WTC11 (cell line): ENCODE data around the gene NQO1. TPM values are rescaled to one million over a fixed set of nuclear protein-coding genes. Genes with fewer than 3 reads are reported as not detected.

Experiments used
- ATAC-seq: fragments of 200-7000 bp; cut with Tn5 transposase; 2 replicates; pipeline ENCODE4 v1.10.0; 2021; ENCODE audit warnings: mild to moderate bottlenecking, moderate library complexity
- CTCF ChIA-PET: fragments of 300-600 bp; sonication (Branson Sonifier 250); formaldehyde crosslinking; loops from one replicate; lab custom pipeline; 2021; ENCODE audit warnings: antibody characterized with exemption; lab: Charles Lee
- POLR2A ChIA-PET: fragments of 350-600 bp; sonication (Branson Sonifier 250); formaldehyde crosslinking; loops from one replicate; lab custom pipeline; 2021; ENCODE audit warnings: antibody characterized with exemption; lab: Charles Lee
- DNase-seq: peaks from one replicate; pipeline ENCODE4 v3.0.0; 2021; ENCODE audit warnings: low spot score
- H3K27ac Mint-ChIP-seq: 2 replicates; pipeline ENCODE4 v1.8.0; 2021; ENCODE audit warnings: mixed read lengths
- H3K27me3 Mint-ChIP-seq: 2 replicates; pipeline ENCODE4 v1.8.0; 2021; ENCODE audit warnings: low read depth, mild to moderate bottlenecking, moderate library complexity, mixed read lengths
- H3K36me3 Mint-ChIP-seq: 2 replicates; pipeline ENCODE4 v1.8.0; 2021; ENCODE audit warnings: mixed read lengths
- H3K4me1 Mint-ChIP-seq: 2 replicates; pipeline ENCODE4 v1.8.0; 2022; ENCODE audit warnings: mixed read lengths
- H3K4me3 Mint-ChIP-seq: 2 replicates; pipeline ENCODE4 v1.8.0; 2021; ENCODE audit warnings: mild to moderate bottlenecking, moderate library complexity, mixed read lengths
- H3K9me3 Mint-ChIP-seq: 2 replicates; pipeline ENCODE4 v1.8.0; 2021; ENCODE audit warnings: mixed read lengths
- CBFB ChIP-seq: sonication (generic); formaldehyde crosslinking; IDR thresholded peaks from 2 replicates; pipeline ENCODE4 v1.8.1; 2022; ENCODE audit warnings: mild to moderate bottlenecking, low read depth, missing genetic modification reagents
- CREB1 ChIP-seq: sonication (generic); formaldehyde crosslinking; IDR thresholded peaks from 2 replicates; pipeline ENCODE4 v1.8.0; 2023; ENCODE audit warnings: mild to moderate bottlenecking, missing genetic modification reagents
- ELF4 ChIP-seq: sonication (generic); formaldehyde crosslinking; IDR thresholded peaks from 2 replicates; pipeline ENCODE4 v1.8.1; 2022; ENCODE audit warnings: low read depth, mild to moderate bottlenecking, moderate library complexity, missing genetic modification reagents
- ESRRA ChIP-seq: sonication (generic); formaldehyde crosslinking; IDR thresholded peaks from 2 replicates; pipeline ENCODE4 v1.8.1; 2022; ENCODE audit warnings: mild to moderate bottlenecking, missing genetic modification reagents, borderline replicate concordance
- GRHL2 ChIP-seq: fragments of 250-450 bp; sonication (Bioruptor Pico); IDR thresholded peaks from 2 replicates; pipeline ENCODE4 v1.8.0; 2022; ENCODE audit warnings: mild to moderate bottlenecking, moderate library complexity; ENCODE audit not compliant: insufficient replicate concordance, severe bottlenecking
- HMGA2 ChIP-seq: fragments of 250-450 bp; sonication (Bioruptor Pico); IDR thresholded peaks from 2 replicates; pipeline ENCODE4 v1.4.0; 2021; ENCODE audit warnings: mild to moderate bottlenecking, moderate library complexity
- MXD4 ChIP-seq: fragments of 250-450 bp; sonication (Bioruptor Pico); IDR thresholded peaks from 2 replicates; pipeline ENCODE4 v1.8.0; 2021; ENCODE audit warnings: mild to moderate bottlenecking, moderate library complexity, borderline replicate concordance
- MYBL2 ChIP-seq: sonication (generic); formaldehyde crosslinking; IDR thresholded peaks from 2 replicates; pipeline ENCODE4 v1.8.1; 2023; ENCODE audit warnings: mild to moderate bottlenecking, moderate library complexity, missing genetic modification reagents
- NR1H2 ChIP-seq: sonication (generic); formaldehyde crosslinking; IDR thresholded peaks from 2 replicates; pipeline ENCODE4 v1.9.0; 2021; ENCODE audit warnings: mild to moderate bottlenecking, moderate library complexity, missing genetic modification reagents
- OVOL2 ChIP-seq: fragments of 250-450 bp; sonication (Bioruptor Pico); IDR thresholded peaks from 2 replicates; pipeline ENCODE4 v1.9.0; 2021; ENCODE audit warnings: mild to moderate bottlenecking, borderline replicate concordance
- SMAD3 ChIP-seq: sonication (generic); formaldehyde crosslinking; IDR thresholded peaks from 2 replicates; pipeline ENCODE4 v1.8.0; 2022; ENCODE audit warnings: missing genetic modification reagents, mild to moderate bottlenecking, borderline replicate concordance
- SOX15 ChIP-seq: fragments of 250-450 bp; sonication (Bioruptor Pico); IDR thresholded peaks from 2 replicates; pipeline ENCODE4 v1.9.0; 2021; ENCODE audit warnings: mild to moderate bottlenecking
- ZNF263 ChIP-seq: sonication (generic); formaldehyde crosslinking; IDR thresholded peaks from 2 replicates; pipeline ENCODE4 v1.8.1; 2022; ENCODE audit warnings: low read depth, mild to moderate bottlenecking, moderate library complexity, missing genetic modification reagents
- total RNA-seq: library from RNA; stranded (reverse); gene quantifications from 3 replicates; pipeline ENCODE4 v1.2.3, GENCODE V29; 2021
- TF ChIP-seq, protein P1 (sequence below): sonication (generic); formaldehyde crosslinking; IDR thresholded peaks from 2 replicates; pipeline ENCODE4 v1.8.1; 2023; ENCODE audit warnings: mild to moderate bottlenecking, missing genetic modification reagents
- TF ChIP-seq, protein P2 (sequence below): sonication (generic); formaldehyde crosslinking; IDR thresholded peaks from 2 replicates; pipeline ENCODE4 v1.8.1; 2023; ENCODE audit warnings: mild to moderate bottlenecking, missing genetic modification reagents, borderline replicate concordance
- TF ChIP-seq, protein P3 (sequence below): fragments of 250-450 bp; sonication (Bioruptor Pico); IDR thresholded peaks from 2 replicates; pipeline ENCODE4 v1.8.0; 2021; ENCODE audit warnings: mild to moderate bottlenecking
- TF ChIP-seq, protein P4 (sequence below): sonication (generic); formaldehyde crosslinking; conservative IDR thresholded peaks from 2 replicates; pipeline ENCODE4 v1.8.1; 2023; ENCODE audit warnings: mild to moderate bottlenecking, low read depth, missing genetic modification reagents, moderate library complexity
- TF ChIP-seq, protein P5 (sequence below): fragments of 200-600 bp; IDR thresholded peaks from 2 replicates; pipeline ENCODE4 v1.8.0; 2022; ENCODE audit warnings: antibody characterized with exemption

The NQO1 gene
- total RNA-seq, 1 experiment from 2014 or later, result 38.9 TPM

DNA sequence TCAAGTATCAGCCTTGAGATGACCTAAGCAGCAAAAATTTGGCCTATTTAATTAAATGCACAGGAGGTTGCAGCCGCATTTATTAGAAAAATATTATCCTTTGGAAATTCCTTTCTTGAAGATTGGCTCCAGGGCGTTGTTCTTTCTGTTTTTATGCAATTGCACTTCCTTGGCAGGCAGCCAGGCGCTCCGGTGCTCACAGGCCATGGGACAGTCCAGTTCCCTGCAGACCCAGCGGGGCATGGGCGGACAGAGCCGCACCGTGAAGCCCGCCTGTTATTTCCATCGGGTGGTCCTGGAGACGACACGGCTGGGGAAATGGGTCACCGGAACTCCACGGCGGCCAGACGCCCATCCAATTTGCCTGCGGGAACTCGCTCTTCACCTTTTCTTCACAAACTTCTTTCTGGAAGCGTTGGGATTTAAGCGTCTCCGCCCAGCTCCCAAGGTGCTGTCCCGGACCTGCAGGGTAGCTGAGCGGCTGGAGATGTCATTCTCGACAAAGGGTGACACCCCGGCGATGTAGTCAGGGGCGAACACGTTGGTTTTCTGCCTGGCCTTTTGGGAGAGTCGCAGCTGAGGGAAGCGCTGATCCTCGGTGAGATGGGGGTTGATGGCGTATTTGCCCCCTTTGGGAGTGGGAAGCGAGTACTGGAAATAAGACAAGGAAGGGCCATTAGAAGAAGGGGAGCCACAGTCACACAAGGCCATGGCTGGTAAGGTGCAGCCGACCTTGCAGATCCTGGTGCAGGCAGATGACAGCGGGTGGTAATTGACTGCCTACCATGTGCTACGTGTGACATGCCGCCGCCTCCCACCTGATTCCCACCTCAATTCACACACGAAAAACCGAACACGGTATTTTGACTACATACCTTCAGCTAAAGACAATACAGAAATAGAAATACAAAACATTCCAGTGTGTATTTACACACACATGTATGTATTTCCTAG is 15.9 kb upstream of the NQO1 start:
- no peak overlapping the region for H3K27ac Mint-ChIP-seq
- no peak for ATAC-seq

More for the DNA sequence above, 15.9 kb upstream of the NQO1 start:
- ChIA-PET CTCF (interaction anchor here (0.8 kb wide), 1 partner anchor 16 kb away, joined by 3 read pairs; the partner anchor contains the start of gene NQO1), POLR2A (no interaction called here)
- no peak for DNase-seq
- H3K4me3 Mint-ChIP-seq, result no peak overlapping the region
- no peaks in the 10 kb centered on the region for H3K4me1 Mint-ChIP-seq
- H3K36me3 Mint-ChIP-seq, result peaks cover 60% of the 10 kb centered on the region
- no peaks in the 10 kb centered on the region for H3K27me3 Mint-ChIP-seq
- H3K9me3 Mint-ChIP-seq, result no peaks in the 10 kb centered on the region
- no peak for TF ChIP-seq CREB1
- TF ChIP-seq SOX15, result no peak
- no peak for TF ChIP-seq ESRRA
- no peak for TF ChIP-seq OVOL2
- no peak for TF ChIP-seq HMGA2 (CRISPR knock-in tag)
- no peak for TF ChIP-seq ZNF263
- TF ChIP-seq MXD4 (CRISPR knock-in tag), result no peak
- TF ChIP-seq SMAD3 (CRISPR knock-in tag), result no peak
- no peak for TF ChIP-seq CBFB (CRISPR knock-in tag)
- no peak for TF ChIP-seq ELF4 (CRISPR knock-in tag)
- TF ChIP-seq, protein P1, sequence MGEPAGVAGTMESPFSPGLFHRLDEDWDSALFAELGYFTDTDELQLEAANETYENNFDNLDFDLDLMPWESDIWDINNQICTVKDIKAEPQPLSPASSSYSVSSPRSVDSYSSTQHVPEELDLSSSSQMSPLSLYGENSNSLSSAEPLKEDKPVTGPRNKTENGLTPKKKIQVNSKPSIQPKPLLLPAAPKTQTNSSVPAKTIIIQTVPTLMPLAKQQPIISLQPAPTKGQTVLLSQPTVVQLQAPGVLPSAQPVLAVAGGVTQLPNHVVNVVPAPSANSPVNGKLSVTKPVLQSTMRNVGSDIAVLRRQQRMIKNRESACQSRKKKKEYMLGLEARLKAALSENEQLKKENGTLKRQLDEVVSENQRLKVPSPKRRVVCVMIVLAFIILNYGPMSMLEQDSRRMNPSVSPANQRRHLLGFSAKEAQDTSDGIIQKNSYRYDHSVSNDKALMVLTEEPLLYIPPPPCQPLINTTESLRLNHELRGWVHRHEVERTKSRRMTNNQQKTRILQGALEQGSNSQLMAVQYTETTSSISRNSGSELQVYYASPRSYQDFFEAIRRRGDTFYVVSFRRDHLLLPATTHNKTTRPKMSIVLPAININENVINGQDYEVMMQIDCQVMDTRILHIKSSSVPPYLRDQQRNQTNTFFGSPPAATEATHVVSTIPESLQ (CRISPR knock-in tag), result no peak
- TF ChIP-seq, protein P2, sequence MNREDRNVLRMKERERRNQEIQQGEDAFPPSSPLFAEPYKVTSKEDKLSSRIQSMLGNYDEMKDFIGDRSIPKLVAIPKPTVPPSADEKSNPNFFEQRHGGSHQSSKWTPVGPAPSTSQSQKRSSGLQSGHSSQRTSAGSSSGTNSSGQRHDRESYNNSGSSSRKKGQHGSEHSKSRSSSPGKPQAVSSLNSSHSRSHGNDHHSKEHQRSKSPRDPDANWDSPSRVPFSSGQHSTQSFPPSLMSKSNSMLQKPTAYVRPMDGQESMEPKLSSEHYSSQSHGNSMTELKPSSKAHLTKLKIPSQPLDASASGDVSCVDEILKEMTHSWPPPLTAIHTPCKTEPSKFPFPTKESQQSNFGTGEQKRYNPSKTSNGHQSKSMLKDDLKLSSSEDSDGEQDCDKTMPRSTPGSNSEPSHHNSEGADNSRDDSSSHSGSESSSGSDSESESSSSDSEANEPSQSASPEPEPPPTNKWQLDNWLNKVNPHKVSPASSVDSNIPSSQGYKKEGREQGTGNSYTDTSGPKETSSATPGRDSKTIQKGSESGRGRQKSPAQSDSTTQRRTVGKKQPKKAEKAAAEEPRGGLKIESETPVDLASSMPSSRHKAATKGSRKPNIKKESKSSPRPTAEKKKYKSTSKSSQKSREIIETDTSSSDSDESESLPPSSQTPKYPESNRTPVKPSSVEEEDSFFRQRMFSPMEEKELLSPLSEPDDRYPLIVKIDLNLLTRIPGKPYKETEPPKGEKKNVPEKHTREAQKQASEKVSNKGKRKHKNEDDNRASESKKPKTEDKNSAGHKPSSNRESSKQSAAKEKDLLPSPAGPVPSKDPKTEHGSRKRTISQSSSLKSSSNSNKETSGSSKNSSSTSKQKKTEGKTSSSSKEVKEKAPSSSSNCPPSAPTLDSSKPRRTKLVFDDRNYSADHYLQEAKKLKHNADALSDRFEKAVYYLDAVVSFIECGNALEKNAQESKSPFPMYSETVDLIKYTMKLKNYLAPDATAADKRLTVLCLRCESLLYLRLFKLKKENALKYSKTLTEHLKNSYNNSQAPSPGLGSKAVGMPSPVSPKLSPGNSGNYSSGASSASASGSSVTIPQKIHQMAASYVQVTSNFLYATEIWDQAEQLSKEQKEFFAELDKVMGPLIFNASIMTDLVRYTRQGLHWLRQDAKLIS (CRISPR knock-in tag), result no peak
- TF ChIP-seq, protein P3, sequence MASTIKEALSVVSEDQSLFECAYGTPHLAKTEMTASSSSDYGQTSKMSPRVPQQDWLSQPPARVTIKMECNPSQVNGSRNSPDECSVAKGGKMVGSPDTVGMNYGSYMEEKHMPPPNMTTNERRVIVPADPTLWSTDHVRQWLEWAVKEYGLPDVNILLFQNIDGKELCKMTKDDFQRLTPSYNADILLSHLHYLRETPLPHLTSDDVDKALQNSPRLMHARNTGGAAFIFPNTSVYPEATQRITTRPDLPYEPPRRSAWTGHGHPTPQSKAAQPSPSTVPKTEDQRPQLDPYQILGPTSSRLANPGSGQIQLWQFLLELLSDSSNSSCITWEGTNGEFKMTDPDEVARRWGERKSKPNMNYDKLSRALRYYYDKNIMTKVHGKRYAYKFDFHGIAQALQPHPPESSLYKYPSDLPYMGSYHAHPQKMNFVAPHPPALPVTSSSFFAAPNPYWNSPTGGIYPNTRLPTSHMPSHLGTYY (CRISPR knock-in tag), result no peak
- TF ChIP-seq NR1H2 (CRISPR knock-in tag), result no peak
- no peak for TF ChIP-seq GRHL2
- TF ChIP-seq, protein P4, sequence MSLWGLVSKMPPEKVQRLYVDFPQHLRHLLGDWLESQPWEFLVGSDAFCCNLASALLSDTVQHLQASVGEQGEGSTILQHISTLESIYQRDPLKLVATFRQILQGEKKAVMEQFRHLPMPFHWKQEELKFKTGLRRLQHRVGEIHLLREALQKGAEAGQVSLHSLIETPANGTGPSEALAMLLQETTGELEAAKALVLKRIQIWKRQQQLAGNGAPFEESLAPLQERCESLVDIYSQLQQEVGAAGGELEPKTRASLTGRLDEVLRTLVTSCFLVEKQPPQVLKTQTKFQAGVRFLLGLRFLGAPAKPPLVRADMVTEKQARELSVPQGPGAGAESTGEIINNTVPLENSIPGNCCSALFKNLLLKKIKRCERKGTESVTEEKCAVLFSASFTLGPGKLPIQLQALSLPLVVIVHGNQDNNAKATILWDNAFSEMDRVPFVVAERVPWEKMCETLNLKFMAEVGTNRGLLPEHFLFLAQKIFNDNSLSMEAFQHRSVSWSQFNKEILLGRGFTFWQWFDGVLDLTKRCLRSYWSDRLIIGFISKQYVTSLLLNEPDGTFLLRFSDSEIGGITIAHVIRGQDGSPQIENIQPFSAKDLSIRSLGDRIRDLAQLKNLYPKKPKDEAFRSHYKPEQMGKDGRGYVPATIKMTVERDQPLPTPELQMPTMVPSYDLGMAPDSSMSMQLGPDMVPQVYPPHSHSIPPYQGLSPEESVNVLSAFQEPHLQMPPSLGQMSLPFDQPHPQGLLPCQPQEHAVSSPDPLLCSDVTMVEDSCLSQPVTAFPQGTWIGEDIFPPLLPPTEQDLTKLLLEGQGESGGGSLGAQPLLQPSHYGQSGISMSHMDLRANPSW, result no peak
- TF ChIP-seq, protein P5, sequence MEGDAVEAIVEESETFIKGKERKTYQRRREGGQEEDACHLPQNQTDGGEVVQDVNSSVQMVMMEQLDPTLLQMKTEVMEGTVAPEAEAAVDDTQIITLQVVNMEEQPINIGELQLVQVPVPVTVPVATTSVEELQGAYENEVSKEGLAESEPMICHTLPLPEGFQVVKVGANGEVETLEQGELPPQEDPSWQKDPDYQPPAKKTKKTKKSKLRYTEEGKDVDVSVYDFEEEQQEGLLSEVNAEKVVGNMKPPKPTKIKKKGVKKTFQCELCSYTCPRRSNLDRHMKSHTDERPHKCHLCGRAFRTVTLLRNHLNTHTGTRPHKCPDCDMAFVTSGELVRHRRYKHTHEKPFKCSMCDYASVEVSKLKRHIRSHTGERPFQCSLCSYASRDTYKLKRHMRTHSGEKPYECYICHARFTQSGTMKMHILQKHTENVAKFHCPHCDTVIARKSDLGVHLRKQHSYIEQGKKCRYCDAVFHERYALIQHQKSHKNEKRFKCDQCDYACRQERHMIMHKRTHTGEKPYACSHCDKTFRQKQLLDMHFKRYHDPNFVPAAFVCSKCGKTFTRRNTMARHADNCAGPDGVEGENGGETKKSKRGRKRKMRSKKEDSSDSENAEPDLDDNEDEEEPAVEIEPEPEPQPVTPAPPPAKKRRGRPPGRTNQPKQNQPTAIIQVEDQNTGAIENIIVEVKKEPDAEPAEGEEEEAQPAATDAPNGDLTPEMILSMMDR, result no peak
- TF ChIP-seq MYBL2, result no peak
